K562 (cell line): ENCODE measurements around the gene GADD45GIP1. TPM values are rescaled to one million over a fixed set of nuclear protein-coding genes. Genes with fewer than 3 reads are reported as not detected.

Experiments used
- ELF4 ChIP-seq: fragments of 450-650 bp; formaldehyde crosslinking; IDR thresholded peaks from 2 replicates; pipeline ENCODE4 v1.4.0; 2022; ENCODE audit warnings: missing genetic modification characterization
- KLF13 ChIP-seq: fragments of 450-650 bp; IDR thresholded peaks from 2 replicates; pipeline ENCODE4 v1.6.1; 2016; ENCODE audit warnings: missing genetic modification characterization, low read depth, mild to moderate bottlenecking, missing compliant biosample characterization, moderate library complexity, borderline replicate concordance
- KLF16 ChIP-seq: IDR thresholded peaks from 2 replicates; pipeline ENCODE4 v1.6.1; 2016; ENCODE audit warnings: antibody characterized with exemption
- RB1 ChIP-seq: fragments of 450-650 bp; IDR thresholded peaks from 2 replicates; pipeline ENCODE4 v1.6.1; 2017; ENCODE audit warnings: low read depth, mild to moderate bottlenecking
- ZNF184 ChIP-seq: sonication (generic); formaldehyde crosslinking; IDR thresholded peaks from 2 replicates; pipeline ENCODE4 v1.5.0; 2020; ENCODE audit warnings: missing genetic modification reagents
- ZNF217 ChIP-seq: sonication (generic); formaldehyde crosslinking; IDR thresholded peaks from 2 replicates; pipeline ENCODE4 v1.8.0; 2022; ENCODE audit warnings: mild to moderate bottlenecking, missing genetic modification reagents
- ZNF253 ChIP-seq: fragments of 250-450 bp; sonication (Bioruptor Pico); conservative IDR thresholded peaks from 2 replicates; pipeline ENCODE4 v1.6.1; 2021; ENCODE audit warnings: mild to moderate bottlenecking
- polyA plus RNA-seq, 8 experiments: library from polyadenylated mRNA; depleted of rRNA in 4 of 8; stranded (reverse) in 5 of 8; unstranded in 3 of 8; fragments of >200 nt; fragmentation: Nextera tagmentation in 2 of 8; fragmentation: Illumina TruSeq in 1 of 8; extraction: Ambion mirVana in 2 of 8; extraction: Trizol in 1 of 8; gene quantifications; 2 replicates each; pipeline versions ENCODE4 v1.2.1 to v1.2.3, GENCODE V29; 2011 to 2014; ENCODE audit warnings: inconsistent platforms in 1 of 8, missing spikeins in 1 of 8
- total RNA-seq, 7 experiments: library from RNA; depleted of rRNA in 6 of 7; stranded (reverse); fragments of >200 nt in 6 of 7; fragmentation: Illumina TruSeq in 2 of 7; extraction: Trizol in 2 of 7; gene quantifications; 2 replicates each; pipeline versions ENCODE4 v1.2.1 to v1.2.3, GENCODE V29; 2011 to 2021; ENCODE audit warnings: low replicate concordance in 1 of 7
- TF ChIP-seq, protein P1 (sequence below): fragments of 200-600 bp; sonication (generic); IDR thresholded peaks from one replicate; pipeline ENCODE4 v1.6.1; 2012; ENCODE audit warnings: mild to moderate bottlenecking, low read depth, low read length, inconsistent platforms
- TF ChIP-seq, protein P2 (sequence below): fragments of 250-450 bp; sonication (Bioruptor Pico); IDR thresholded peaks from 2 replicates; pipeline ENCODE4 v1.8.0; 2021; ENCODE audit warnings: moderate library complexity, mild to moderate bottlenecking, inconsistent platforms
- TF ChIP-seq, protein P3 (sequence below), 2 experiments: IDR thresholded peaks in 1 of 2; conservative IDR thresholded peaks in 1 of 2; 2 replicates each; pipeline ENCODE4 v1.6.1; 2016; ENCODE audit warnings: low read depth in 2 of 2, mild to moderate bottlenecking in 1 of 2, missing compliant biosample characterization in 1 of 2, missing genetic modification characterization in 1 of 2, moderate library complexity in 1 of 2

GADD45GIP1 gene
- total and polyA plus RNA-seq, 9 of the 15 experiments (the other 6 are each of a cell fraction or from before 2014, with no cell fraction given), result 5.1 to 161 (median 29.2) TPM

DNA sequence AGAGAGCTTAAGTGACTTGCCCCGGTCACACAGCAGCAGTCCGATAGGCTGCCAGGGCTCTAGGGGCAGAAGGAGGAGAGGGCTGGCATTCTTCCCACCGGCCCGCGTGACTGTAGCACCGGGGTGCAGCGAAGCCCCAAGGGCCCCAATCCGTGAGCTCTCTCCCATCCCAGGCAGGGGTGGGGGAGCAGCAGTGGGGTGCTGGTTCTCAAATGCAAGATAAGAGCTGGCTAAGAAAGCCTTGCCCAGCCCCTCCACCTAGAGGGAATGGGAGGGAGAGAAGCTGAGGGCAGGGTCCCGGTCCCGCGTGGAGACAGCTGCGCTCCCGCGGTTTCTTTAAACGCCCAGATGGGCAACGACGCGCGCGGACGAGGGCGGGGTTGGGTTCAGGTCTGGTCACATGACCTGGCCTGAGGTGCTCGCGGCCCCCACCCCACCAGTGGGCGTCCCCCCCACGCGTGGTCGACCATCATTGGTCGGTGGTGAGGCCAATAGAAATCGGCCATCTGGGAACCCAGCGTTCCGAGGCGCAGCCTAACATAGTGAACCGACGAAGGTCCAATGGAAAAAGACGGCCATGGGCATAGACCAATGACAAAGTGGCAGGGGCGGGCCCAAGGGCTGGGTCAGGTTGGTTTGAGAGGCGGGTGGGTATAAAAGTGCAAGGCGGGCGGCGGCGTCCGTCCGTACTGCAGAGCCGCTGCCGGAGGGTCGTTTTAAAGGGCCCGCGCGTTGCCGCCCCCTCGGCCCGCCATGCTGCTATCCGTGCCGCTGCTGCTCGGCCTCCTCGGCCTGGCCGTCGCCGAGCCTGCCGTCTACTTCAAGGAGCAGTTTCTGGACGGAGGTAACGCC lies 18.9 kb downstream of the GADD45GIP1 start, which contains the start of gene CALR (continued):
- TF ChIP-seq, protein P1, sequence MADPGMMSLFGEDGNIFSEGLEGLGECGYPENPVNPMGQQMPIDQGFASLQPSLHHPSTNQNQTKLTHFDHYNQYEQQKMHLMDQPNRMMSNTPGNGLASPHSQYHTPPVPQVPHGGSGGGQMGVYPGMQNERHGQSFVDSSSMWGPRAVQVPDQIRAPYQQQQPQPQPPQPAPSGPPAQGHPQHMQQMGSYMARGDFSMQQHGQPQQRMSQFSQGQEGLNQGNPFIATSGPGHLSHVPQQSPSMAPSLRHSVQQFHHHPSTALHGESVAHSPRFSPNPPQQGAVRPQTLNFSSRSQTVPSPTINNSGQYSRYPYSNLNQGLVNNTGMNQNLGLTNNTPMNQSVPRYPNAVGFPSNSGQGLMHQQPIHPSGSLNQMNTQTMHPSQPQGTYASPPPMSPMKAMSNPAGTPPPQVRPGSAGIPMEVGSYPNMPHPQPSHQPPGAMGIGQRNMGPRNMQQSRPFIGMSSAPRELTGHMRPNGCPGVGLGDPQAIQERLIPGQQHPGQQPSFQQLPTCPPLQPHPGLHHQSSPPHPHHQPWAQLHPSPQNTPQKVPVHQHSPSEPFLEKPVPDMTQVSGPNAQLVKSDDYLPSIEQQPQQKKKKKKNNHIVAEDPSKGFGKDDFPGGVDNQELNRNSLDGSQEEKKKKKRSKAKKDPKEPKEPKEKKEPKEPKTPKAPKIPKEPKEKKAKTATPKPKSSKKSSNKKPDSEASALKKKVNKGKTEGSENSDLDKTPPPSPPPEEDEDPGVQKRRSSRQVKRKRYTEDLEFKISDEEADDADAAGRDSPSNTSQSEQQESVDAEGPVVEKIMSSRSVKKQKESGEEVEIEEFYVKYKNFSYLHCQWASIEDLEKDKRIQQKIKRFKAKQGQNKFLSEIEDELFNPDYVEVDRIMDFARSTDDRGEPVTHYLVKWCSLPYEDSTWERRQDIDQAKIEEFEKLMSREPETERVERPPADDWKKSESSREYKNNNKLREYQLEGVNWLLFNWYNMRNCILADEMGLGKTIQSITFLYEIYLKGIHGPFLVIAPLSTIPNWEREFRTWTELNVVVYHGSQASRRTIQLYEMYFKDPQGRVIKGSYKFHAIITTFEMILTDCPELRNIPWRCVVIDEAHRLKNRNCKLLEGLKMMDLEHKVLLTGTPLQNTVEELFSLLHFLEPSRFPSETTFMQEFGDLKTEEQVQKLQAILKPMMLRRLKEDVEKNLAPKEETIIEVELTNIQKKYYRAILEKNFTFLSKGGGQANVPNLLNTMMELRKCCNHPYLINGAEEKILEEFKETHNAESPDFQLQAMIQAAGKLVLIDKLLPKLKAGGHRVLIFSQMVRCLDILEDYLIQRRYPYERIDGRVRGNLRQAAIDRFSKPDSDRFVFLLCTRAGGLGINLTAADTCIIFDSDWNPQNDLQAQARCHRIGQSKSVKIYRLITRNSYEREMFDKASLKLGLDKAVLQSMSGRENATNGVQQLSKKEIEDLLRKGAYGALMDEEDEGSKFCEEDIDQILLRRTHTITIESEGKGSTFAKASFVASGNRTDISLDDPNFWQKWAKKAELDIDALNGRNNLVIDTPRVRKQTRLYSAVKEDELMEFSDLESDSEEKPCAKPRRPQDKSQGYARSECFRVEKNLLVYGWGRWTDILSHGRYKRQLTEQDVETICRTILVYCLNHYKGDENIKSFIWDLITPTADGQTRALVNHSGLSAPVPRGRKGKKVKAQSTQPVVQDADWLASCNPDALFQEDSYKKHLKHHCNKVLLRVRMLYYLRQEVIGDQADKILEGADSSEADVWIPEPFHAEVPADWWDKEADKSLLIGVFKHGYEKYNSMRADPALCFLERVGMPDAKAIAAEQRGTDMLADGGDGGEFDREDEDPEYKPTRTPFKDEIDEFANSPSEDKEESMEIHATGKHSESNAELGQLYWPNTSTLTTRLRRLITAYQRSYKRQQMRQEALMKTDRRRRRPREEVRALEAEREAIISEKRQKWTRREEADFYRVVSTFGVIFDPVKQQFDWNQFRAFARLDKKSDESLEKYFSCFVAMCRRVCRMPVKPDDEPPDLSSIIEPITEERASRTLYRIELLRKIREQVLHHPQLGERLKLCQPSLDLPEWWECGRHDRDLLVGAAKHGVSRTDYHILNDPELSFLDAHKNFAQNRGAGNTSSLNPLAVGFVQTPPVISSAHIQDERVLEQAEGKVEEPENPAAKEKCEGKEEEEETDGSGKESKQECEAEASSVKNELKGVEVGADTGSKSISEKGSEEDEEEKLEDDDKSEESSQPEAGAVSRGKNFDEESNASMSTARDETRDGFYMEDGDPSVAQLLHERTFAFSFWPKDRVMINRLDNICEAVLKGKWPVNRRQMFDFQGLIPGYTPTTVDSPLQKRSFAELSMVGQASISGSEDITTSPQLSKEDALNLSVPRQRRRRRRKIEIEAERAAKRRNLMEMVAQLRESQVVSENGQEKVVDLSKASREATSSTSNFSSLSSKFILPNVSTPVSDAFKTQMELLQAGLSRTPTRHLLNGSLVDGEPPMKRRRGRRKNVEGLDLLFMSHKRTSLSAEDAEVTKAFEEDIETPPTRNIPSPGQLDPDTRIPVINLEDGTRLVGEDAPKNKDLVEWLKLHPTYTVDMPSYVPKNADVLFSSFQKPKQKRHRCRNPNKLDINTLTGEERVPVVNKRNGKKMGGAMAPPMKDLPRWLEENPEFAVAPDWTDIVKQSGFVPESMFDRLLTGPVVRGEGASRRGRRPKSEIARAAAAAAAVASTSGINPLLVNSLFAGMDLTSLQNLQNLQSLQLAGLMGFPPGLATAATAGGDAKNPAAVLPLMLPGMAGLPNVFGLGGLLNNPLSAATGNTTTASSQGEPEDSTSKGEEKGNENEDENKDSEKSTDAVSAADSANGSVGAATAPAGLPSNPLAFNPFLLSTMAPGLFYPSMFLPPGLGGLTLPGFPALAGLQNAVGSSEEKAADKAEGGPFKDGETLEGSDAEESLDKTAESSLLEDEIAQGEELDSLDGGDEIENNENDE, result no peak
- TF ChIP-seq ZNF217 (no peak), KLF16 (no peak), ZNF253 (CRISPR knock-in tag) (no peak), ELF4 (0 out of 2 replicates have a peak, but pooled peaks have one; percentile 38), RB1 (peak; percentile 86), ZNF184 (CRISPR knock-in tag) (no peak), KLF13 (tag) (peak; percentile 90; the same call in 1 of the 2 replicates)
- TF ChIP-seq, protein P2, sequence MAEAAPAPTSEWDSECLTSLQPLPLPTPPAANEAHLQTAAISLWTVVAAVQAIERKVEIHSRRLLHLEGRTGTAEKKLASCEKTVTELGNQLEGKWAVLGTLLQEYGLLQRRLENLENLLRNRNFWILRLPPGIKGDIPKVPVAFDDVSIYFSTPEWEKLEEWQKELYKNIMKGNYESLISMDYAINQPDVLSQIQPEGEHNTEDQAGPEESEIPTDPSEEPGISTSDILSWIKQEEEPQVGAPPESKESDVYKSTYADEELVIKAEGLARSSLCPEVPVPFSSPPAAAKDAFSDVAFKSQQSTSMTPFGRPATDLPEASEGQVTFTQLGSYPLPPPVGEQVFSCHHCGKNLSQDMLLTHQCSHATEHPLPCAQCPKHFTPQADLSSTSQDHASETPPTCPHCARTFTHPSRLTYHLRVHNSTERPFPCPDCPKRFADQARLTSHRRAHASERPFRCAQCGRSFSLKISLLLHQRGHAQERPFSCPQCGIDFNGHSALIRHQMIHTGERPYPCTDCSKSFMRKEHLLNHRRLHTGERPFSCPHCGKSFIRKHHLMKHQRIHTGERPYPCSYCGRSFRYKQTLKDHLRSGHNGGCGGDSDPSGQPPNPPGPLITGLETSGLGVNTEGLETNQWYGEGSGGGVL (CRISPR knock-in tag), result no peak
- TF ChIP-seq, protein P3, sequence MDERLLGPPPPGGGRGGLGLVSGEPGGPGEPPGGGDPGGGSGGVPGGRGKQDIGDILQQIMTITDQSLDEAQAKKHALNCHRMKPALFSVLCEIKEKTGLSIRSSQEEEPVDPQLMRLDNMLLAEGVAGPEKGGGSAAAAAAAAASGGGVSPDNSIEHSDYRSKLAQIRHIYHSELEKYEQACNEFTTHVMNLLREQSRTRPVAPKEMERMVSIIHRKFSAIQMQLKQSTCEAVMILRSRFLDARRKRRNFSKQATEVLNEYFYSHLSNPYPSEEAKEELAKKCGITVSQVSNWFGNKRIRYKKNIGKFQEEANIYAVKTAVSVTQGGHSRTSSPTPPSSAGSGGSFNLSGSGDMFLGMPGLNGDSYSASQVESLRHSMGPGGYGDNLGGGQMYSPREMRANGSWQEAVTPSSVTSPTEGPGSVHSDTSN (CRISPR knock-in tag; IDR thresholded peaks at IDR 0.05; ENCODE audit: low read depth), result 0 out of 2 replicates have a peak, but pooled peaks have one; percentile 9
- TF ChIP-seq, protein P3 (tag; conservative IDR thresholded peaks at IDR 0.05; ENCODE audit: low read depth), result peak; percentile 77
